ENCODE results near the gene TCF4.

The TCF4 gene

DNA sequence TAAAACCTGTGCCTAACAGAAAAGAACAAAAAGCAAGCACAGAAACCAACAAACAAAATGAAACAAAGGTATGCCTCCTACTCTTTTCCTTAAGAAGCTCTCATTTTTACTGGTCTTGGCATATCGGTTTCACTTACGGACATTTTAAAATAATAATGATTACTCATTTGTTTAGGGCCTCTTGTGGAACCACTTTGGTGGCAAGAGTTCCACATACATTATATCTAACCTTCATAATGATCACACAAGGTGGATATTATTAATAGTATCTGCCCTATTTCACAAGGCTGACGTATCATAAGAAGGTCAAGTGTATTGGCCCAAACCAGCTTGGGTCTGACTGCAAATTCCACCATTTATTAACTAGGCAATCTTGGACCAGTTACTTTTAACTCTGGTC lies 304.7 kb downstream of the TCF4 start:
- no peak for DNase-seq

DNA sequence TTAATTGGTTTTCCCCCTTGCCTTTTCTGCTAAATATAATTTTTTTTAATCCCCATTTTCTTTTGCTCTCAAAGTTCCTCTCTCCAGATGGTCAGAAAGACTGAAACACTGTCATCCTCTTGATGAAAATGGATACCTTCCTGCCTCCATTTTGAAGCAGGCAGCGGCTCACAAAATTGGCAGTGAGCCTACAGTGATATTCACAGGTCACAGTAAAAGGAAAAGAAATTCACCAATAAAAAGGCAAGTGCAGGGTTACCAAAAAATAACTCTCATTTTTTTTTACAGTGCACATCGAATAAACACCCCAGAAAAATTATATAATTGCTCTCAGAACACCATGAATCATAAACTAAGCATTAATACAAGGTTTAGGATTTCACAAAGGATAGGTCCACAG lies 307.5 kb downstream of the TCF4 start:
- DNase-seq: no peak

DNA sequence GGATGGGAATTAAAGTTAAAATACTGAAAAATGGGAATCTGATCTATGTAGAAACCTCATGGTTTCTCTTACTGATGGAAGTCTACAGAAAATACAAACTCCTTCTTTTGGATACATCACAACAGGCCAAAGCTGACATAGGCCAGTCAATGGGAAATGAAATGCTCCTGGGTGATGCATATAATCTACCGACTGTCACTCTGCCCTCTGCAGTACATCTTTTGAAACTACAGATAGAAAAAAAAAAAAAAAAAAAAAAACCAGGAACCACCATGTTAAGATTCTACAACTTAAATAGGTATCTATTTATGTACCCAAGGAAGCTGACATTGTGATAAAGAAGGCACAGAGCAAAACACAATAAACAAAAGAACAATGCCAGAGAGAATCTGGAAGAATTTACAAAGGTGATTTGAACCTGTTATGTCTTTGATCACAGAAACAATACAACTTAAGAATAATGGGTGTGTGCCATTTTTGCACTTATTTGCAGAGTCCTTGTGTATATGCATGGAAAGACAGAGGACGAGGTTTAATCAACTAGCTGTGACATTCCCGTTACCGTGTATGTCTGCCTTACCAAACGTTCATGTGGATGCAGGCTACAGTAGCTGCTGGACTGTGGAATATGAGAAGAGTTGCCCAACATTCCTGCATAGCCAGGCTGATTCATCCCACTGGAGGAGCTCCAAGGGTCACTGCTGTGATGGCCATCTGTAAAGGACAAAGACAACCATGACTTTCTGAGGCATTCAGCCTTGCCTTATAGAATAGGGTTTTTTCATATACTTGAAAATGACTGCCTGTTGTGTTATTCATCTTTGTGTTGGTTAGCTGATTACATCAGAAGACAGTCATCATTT lies 312.7 kb downstream of the TCF4 start:
- DNase-seq: no peak

DNA sequence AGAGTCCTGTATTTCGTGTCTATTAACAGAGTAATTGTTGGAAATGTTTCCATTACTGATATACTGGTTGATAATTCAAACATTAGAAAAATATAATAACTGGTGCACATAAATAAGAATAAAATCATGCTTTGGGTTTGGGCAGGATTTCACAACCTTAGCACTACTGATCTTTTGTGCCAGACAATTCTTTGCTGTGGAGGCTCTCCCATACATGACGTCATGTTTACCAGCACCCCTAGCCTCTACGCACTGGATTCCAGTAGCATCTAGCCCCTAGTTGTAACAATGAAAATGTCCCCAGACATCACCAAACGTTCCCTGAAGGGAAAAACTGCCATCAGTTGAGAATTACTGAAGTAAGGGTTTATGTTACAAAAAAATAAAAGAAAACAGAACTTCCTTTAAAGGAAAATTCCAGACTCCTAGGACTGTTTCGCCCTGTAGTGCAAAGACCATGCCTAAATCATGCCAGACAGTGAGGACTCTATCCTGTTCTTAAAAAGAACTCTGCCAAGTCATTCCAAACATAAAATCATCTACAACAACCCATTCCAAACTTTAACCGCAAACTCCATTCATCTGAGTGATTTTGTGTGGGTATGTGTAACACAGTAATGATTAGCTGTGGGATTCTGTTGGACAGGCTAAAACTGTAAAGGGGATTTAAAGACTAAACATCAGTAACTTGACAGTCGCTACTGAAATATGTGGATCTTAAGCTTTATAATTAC lies 315.3 kb downstream of the TCF4 start:
- no peak for DNase-seq

DNA sequence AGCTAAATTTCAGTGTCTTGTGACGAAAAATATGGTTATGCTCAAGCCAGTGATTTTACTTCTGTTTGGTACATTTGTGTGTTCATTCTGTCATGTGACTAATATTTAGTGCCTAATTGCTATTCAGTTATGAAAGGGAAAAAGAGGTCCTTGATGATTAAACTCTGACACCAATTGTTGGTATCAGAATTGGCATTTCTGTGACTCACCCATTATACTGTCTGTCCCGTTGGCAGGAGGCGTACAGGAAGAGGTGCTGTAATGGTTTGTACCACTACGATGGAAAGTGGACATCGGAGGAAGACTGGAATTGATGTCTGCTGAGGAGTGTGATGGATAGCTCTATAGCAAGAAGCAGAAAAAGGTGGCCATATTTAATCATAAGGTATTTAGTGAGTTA lies 318.4 kb downstream of the TCF4 start:
- no peak for DNase-seq

DNA sequence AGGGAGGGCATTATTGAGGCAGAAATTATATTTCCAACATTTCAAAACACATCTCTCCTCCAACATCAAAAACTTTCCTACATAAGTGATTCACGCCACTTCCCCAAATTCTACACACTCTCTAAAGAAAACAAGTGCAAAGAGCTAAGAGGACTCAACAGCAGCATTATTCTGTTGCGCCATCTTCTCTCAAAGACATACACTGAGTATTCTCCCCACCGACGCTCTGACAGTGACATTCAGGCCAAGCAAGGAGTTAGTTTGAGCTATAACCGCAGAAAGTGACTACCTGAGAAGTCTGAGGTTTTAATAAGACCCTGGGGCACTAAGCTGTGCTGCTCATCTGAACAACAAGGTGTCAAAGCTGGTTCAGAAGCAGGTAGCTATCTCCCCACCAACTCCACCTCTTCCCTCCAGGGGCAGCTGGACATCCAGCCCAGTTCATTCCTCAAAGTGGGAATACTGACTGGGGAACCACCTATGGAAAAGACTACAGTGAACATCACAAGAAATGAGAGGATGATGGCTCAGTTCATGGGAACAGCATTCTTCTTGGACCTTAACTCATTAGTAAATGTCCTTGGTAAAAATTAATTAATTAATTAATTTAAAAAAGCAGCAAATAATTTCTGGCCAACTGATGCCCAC lies 319.2 kb downstream of the TCF4 start:
- no peak for DNase-seq

DNA sequence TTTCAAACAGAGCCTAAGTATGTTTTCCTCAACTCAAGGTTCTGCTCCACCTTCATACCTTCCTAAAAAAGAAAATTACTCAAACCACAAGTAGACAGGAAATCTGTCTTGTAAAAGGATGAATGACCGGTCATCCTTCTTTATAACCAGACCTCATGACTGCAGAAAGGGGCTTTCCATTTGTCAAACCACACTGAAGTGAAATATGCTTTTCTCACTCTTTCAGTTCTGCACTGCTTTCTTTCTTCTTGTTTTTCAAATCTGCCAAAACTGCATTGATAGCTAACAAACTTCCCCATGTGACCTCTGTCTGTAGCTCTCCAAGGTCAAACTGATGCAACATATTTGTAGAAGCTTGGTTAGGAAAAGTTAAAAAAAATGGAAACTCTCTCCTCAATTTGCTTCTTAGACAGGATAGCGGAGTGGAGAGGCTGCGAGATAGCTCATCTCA lies 319.8 kb downstream of the TCF4 start:
- no peak for DNase-seq

DNA sequence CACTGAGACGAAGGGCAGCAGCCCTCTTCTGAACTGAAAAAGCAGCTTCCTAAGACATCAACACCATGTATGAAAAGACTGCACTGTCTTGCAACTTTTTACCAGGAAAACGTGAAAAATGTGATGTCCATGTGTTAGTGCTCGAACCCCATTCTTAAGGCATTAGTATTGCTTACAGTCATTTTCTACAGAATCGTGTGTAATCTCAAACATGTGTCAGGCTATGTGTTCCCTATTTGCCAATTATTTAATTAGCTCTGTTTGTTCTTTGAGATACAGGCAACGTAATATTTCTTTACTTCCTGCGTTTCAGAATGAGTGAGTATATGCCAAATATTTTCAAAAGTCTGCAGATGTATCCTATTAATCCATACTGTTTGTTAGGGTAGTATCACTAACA lies 321.0 kb downstream of the TCF4 start:
- DNase-seq: no peak

DNA sequence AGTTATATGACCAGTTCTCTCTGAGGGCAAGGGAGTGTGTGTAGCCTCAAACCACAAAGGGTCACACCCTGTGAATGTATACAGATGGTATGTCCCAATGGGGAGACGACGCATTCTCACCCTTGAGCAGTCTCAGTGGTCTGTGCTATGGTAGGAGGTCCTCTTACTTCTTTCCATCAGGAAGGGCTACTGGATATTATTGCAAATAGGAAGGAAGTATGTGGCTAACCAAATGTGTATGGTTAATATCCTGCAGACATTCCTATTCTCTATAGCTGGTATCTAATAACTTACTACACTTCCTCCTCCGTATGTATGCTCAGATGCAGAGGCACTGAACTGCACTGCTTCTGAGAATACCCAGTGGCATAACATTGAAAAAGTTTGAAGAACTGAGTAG lies 322.0 kb downstream of the TCF4 start:
- no peak for DNase-seq

DNA sequence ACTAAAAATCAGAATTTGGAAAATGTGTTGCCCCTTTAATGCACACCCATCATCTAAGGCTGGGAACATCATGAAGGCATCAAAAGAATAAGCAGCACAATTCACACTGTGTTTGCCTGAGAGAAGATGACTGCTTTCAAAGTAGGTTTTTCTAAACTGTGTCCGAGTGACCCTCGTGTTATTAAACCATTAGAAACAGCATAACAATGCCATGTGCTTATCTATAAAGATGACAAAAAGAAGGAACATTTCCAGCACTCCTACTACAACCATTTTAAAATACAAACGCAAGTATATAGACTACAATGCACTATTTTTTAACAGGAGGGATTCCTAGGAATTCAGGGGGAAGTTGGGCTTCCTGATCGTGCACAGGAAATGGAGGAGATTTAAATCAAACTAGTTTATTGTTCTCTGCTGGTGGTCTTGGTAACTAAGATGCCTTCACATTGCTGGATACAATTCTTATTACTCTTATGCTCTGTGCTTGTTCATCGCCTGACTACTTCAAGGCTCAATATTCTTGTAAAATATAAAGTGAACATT lies 322.8 kb downstream of the TCF4 start:
- no peak for DNase-seq

DNA sequence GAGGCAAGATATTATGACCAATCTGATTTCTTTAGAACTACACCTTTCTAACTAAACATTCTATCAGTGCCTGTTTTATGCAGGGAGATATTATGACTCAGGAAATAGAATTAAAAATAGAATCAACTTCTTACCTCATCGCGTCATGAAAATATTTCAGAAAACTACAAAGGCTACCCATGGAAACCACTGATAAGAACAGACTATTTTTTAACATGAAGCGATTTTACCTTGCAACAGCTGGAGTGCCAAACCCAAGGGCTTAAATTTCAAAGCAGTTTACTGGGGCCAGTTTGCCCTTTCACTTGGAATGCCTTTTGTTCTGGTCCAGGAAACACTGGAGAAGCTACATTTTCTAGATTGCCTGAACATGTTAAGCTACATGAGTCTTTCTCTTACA lies 323.9 kb downstream of the TCF4 start:
- DNase-seq: no peak

DNA sequence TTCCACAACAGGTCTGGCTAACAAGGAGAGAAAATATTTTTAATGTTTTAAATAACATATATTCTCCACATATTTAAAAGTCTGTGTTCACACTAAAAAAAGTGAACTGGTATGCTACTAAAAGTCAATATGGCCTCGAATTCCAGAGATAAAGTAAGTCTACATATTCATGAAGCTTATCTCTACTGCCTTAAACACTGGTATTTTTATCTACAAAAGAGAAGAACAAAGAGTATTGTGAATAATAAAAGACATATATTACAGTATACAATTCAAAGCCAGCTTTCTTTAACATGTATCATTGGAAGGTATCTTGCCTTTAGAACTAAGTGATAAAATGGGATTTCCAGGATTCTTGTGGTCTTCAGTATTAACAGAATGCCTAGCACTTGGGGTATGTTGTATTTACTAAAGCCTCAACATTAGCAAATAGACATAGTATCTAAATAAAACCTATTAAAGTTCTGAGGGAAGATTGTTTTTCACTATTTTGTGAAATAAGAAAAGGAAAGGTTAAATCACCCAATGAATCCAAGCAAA lies 325.9 kb downstream of the TCF4 start:
- DNase-seq: no peak

DNA sequence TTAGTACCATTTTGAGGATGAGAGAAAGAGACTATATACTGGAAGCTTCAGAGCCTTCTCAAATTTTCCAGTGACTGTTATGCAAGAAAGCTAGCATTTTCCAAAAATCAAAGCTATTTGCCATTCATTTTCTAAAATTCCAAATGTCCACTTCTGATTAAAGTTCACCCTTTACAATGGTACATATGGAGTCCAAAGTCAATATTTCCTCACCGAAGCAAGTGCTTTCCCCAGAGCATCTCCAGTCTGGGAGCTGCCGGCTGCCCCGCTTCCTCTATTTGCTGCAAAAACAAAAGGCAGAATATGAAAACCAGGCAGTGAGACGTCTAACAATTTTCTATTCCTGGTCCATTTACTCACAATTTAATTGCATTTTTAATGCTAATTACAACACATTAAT lies 326.7 kb downstream of the TCF4 start:
- no peak for DNase-seq

DNA sequence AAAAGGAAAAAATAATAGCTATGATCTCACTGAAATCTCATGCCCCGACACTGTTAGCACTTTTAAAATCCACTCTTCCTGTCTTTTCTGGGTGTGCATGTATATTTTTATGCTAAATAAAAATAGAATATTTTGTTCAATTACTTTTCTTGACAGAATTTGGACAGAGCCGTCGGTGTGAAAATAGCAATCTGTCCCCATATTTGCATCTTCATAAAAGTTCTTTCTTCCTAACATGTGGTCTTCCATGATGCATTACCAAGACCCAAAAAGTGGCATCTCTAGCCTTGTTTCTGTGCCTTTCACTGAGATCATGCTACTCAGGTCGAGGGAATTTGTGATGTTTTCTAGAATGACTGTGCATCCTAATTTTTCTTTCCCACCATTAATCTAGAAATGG lies 329.9 kb downstream of the TCF4 start:
- DNase-seq: no peak

DNA sequence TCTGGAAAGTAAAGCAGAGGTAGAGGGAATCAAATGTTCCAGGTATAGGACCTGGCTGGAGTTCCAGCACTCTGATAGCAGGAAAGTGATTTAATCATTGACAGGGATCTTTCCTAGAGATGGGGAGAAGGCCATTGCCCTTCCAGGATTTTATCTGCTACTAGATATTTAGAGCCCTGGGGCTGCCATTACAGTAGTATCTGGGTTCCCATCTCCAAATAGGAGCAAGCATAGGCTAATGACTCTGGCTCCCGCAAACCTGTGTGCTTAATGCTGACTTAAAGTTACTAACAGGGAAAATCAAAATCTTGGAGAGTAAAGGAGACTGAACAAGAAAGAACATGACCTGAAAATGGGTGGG lies 331.1 kb downstream of the TCF4 start:
- no peak for DNase-seq

DNA sequence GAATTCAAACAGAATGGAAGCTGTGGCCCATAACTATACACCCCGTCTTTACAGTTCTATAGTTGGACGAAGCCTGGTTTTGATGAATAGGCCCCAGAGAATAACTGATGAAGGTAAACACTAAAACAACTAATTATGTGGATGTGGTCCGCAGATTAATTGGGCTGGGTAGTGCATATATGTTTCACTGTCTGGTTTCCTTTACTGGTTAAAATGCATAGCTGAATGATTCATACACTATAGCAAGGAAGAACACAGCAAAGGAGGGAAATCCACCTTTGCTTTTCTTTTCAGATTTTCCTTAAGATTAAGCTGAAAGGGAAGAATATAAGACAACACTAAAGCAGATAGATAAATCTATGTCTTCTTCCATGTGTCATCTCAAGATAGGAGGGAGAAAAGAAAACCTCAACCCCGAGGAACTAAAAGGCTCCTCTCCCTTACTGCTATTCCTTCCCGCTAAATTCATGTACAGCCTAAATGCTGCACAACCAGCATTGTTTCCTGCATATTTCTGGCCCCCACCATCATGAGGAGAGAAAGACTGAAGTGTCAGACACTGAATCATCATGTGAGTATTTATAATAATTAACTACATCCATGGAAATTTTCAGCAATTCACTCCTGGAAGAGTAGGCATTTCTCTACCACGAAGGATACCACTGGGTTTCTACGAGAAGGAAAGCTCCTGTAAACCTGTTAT lies 331.6 kb downstream of the TCF4 start:
- DNase-seq: no peak

DNA sequence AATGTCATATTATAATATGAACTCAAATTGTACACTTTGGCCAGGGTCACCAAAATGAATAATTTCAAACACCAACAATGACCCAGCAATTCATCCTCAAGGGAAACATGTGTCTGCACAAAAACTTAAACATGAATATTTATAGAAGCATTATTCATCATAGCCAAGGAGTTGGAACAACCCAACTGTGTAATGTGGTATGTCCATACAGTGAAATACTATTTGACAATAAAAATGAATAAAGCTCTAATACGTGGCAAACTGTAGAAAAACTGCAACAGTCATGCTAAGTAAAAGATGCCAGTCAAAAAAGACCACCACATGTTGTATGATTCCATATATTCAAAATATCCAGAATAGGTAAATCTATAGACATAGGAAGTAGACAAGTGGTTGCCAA lies 334.2 kb downstream of the TCF4 start:
- DNase-seq: no peak

DNA sequence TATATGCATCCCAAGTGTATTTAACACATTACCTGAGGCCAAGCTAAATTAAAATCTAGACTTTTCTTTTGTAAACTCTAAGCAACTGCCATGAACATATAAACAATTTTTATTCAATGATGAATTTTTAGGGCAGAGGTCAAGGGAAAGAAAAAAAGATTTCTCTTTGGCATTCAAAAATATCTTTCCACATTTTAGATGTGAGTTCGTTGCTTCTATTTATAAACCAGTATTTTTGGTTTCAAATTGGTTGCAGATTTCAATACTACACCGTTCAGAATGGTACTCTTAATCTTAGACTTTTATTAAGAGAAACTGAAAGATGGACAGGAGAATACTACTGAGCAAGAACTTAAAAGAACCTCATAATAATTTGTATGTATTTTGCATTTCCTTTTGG lies 335.1 kb downstream of the TCF4 start:
- DNase-seq: no peak

DNA sequence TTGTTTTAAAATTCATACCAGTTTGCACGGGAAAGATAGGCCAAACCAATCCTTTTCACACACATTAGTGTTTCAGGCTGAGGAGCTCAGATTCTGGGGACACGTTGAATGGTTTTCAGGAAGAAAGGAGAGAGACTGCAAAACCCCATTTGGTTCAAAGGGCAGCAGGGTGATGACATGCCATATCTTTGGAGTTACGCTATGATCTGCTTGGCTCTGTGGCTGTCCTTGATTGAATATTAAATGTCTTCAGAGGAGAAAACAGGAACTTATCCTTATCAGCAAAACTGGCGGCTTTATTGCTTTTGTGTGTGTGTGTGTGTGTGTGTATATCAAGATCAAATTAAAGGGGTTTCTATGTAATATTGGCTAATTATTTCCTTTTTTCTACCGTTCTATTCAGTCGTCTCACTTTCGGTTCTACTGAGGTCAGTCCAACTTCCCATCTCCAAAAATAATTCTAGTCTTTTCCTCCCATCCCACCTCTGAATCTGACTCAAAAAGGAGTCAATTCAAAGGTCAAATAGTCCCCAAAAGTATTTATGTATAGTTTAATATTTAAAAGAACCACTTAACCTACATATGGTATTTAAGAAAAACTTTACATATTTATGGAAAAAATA lies 335.8 kb downstream of the TCF4 start:
- no peak for DNase-seq

DNA sequence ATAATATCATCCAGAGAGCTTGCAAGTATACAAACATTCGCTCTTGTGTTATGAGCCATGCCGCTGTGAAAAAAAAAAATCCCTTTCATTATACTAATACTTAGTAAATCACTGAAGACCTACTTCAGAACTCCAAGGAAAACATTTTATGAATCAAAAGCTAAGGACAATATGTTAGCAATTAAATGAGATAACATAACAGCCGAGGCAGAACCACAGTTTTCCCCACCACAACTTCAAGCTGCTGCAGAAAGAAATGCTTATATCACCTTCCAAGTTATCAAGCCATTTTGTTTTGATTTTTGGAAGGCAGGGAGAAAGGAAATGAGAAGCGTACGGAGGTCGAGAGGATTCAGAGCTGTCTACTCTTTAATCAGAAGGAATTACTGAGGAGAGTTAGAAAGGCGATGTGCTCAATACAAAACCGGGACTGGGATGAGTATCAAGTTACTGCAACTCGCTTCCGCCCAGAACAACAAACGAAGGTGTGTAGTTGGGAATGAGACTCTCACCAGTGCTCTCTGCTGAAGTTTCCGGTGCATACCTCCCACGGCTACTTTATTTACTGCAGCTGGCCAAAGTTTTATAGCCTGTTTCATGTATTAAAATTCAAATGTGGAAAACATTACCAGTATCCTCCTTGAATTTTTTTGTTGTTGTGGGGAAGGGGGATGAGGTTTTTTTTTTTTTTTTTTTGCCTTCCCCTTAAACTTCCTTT lies 336.6 kb downstream of the TCF4 start:
- DNase-seq: no peak

DNA sequence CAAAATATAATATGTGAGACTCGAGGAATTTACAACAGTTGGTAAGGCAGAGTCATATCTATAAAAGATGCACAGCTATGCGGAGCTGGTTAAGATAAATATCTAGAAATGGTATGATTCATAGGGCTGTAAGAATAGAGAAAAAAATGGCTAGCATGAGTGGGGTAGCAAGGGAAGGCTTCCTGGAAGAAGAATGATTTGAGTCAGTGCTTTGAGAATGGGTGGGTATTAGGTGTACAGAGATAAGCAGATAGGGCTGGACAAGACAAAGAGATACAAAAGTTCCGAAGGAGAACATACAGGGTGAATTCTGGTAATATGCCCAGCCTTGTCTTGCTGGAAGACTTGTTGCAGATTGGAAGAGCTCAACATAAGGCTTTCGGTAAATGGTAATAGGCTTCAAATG lies 337.2 kb downstream of the TCF4 start:
- DNase-seq: no peak

DNA sequence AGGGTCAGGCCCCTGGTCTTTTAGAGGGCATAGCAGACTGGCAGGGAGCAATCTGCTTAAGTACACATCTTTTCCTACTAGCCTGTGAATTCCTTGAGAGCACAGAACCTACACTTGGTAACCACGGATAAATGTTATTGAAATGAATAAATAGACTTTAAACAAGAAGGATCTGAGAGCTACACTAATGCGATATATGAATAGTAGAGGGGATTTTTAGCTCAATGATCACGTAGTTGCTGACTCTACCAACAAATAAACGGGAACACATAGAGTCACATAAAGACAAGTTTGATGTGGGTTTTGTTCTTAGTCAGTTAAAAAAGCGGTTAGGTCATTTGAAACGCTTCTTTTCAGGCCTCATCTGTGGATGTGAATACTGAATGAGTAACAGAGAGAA lies 338.4 kb downstream of the TCF4 start:
- no peak for DNase-seq

All from activated CD4-positive, alpha-beta T cell treated with anti-CD3 and anti-CD28 coated beads for 48 hours (primary cell).